ENCODE results near the gene MZB1. TPM values are rescaled to one million over a fixed set of nuclear protein-coding genes. Genes with fewer than 3 reads are reported as not detected.
"Not testable (repeated sequence)": the region's sequence is repeated elsewhere in the genome, so short reads cannot be mapped to it uniquely, and the experiment has no call there.

The MZB1 gene
- total and polyA plus RNA-seq, 2 experiments from 2014 or later = 0.30 TPM; not detected in 1

DNA sequence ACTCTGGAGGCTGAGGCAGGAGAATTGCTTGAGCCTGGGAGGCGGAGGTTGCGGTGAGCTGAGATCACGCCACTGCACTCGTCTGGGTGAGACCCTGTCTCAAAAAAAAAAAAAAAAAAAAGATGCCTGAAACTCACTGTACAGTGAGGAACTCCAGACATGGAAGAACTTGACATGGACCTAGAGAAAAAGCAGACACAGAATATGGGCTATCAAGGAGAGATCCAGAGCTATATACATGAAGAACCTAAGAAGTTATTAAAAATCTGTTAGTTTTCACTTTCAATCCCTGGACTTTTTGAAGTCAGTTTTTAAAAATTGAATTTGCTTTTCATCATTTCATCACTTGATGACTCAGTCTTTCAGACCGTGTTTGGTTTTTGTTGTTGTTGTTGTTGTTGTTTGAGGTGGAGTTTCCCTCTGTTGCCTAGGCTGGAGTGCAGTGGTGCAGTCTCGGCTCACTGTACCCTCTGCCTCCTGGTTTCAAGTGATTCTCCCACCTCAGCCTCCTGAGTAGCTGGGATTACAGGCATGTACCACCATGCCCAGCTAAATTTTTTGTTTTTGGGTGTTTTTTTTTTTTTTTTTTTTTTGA lies 27.8 kb downstream of the MZB1 start:
- Histone ChIP-seq H3K27me3 (no peaks in the 10 kb centered on the region), H2AFZ (no peak overlapping the region), H3K4me1 (ENCODE audit: insufficient read depth) (no peaks in the 10 kb centered on the region), H3K9me2 (replicated peaks; ENCODE audit: insufficient read depth) (no peaks in the 10 kb centered on the region), H3K79me2 (peaks cover 73% of the 10 kb centered on the region), H4K20me1 (ENCODE audit: insufficient read depth, poor library complexity, severe bottlenecking) (peaks cover 71% of the 10 kb centered on the region), H3K9me3 (ENCODE audit: low read depth) (no peaks in the 10 kb centered on the region), H3K4me3 (no peak overlapping the region), H3K36me3 (replicated peaks; ENCODE audit: insufficient read depth, low read depth) (no peaks in the 10 kb centered on the region), H3K4me2 (no peak overlapping the region), H3K27ac (no peak overlapping the region)
- DNase-seq (ENCODE audit: low spot score) = no peak
- 80% methylated on average over 6 of the region's 6 CpGs for WGBS (ENCODE audit: low lambda C conversion rate, missing lambda C conversion rate)
- no peak for TF ChIP-seq EZH2 (IDR thresholded peaks at IDR 0.05; ENCODE audit: borderline replicate concordance)
- TF ChIP-seq EZH2phosphoT487 (IDR thresholded peaks at IDR 0.05; ENCODE audit: low read depth, severe bottlenecking, unreplicated experiment) = no peak
- TF ChIP-seq, protein P1, sequence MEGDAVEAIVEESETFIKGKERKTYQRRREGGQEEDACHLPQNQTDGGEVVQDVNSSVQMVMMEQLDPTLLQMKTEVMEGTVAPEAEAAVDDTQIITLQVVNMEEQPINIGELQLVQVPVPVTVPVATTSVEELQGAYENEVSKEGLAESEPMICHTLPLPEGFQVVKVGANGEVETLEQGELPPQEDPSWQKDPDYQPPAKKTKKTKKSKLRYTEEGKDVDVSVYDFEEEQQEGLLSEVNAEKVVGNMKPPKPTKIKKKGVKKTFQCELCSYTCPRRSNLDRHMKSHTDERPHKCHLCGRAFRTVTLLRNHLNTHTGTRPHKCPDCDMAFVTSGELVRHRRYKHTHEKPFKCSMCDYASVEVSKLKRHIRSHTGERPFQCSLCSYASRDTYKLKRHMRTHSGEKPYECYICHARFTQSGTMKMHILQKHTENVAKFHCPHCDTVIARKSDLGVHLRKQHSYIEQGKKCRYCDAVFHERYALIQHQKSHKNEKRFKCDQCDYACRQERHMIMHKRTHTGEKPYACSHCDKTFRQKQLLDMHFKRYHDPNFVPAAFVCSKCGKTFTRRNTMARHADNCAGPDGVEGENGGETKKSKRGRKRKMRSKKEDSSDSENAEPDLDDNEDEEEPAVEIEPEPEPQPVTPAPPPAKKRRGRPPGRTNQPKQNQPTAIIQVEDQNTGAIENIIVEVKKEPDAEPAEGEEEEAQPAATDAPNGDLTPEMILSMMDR (IDR thresholded peaks at IDR 0.05; ENCODE audit: poor library complexity) = no peak

DNA sequence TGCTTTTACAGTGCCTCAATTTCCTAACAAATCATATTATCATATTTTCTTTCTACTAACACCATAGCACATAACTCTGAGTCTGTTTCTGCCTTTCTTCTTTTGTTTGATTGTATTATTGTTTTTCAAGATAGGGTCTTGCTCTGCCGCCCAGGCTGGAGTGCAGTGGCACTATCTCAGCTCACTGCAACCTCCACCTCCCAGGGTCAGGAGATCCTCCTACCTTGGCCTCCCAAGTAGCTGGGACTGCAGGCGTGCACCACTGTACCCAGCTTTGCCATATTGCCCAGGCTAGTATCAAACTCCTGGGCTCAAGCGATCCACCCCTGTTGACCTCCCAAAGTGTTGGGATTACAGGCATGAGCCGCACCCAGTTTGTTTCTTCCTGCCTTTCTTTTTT lies 29.3 kb downstream of the MZB1 start:
- peaks cover 83% of the 10 kb centered on the region for H3K79me2 ChIP-seq
- H2AFZ ChIP-seq = no peak overlapping the region
- no peak for DNase-seq (ENCODE audit: low spot score)
- H3K27ac ChIP-seq = no peak overlapping the region
- H3K27me3 ChIP-seq = no peaks in the 10 kb centered on the region
- H3K36me3 ChIP-seq (replicated peaks; ENCODE audit: insufficient read depth, low read depth) = no peaks in the 10 kb centered on the region
- H3K9me3 ChIP-seq (ENCODE audit: low read depth) = no peaks in the 10 kb centered on the region
- no peak overlapping the region for H3K4me2 ChIP-seq
- no peaks in the 10 kb centered on the region for H3K4me1 ChIP-seq (ENCODE audit: insufficient read depth)
- no peak overlapping the region for H3K4me3 ChIP-seq
- H4K20me1 ChIP-seq (ENCODE audit: insufficient read depth, poor library complexity, severe bottlenecking) = peaks cover 83% of the 10 kb centered on the region
- TF ChIP-seq EZH2phosphoT487 (IDR thresholded peaks at IDR 0.05; ENCODE audit: low read depth, severe bottlenecking, unreplicated experiment) (no peak), EZH2 (IDR thresholded peaks at IDR 0.05; ENCODE audit: borderline replicate concordance) (no peak)
- TF ChIP-seq, protein P1 (IDR thresholded peaks at IDR 0.05; ENCODE audit: poor library complexity) = no peak
- no peaks in the 10 kb centered on the region for H3K9me2 ChIP-seq (replicated peaks; ENCODE audit: insufficient read depth)
- 95% methylated on average over 4 of the region's 4 CpGs for WGBS (ENCODE audit: low lambda C conversion rate, missing lambda C conversion rate)

DNA sequence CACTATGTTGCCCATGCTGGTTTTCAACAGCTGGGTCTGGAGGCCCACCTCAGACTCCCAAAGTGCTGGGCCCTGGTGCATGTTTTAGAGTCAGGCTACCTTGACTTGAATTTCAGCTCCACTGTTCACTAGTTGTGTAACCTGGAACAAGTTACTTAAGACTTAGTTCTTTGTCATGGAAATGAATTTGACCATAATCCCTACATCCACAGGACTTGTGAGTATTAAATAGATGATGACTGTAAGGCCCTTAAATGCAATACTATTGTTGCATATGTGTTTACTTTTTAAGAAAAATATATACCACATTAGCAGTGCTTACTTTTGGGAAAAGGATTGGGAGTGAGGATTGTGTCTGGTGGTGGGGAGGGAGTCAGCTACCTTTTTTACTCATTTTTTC lies 31.6 kb downstream of the MZB1 start:
- no peak overlapping the region for H3K4me2 ChIP-seq
- TF ChIP-seq, protein P1 (IDR thresholded peaks at IDR 0.05; ENCODE audit: poor library complexity) = no peak
- TF ChIP-seq EZH2phosphoT487 (IDR thresholded peaks at IDR 0.05; ENCODE audit: low read depth, severe bottlenecking, unreplicated experiment) (no peak), EZH2 (IDR thresholded peaks at IDR 0.05; ENCODE audit: borderline replicate concordance) (no peak)
- H3K79me2 ChIP-seq = peaks cover 99% of the 10 kb centered on the region
- H3K36me3 ChIP-seq (replicated peaks; ENCODE audit: insufficient read depth, low read depth) = no peaks in the 10 kb centered on the region
- H3K9me3 ChIP-seq (ENCODE audit: low read depth) = peaks cover 4% of the 10 kb centered on the region
- H3K4me3 ChIP-seq = no peak overlapping the region
- H2AFZ ChIP-seq = no peak overlapping the region
- H3K4me1 ChIP-seq (ENCODE audit: insufficient read depth) = no peaks in the 10 kb centered on the region
- peaks cover 99% of the 10 kb centered on the region for H4K20me1 ChIP-seq (ENCODE audit: insufficient read depth, poor library complexity, severe bottlenecking)
- no peak for DNase-seq (ENCODE audit: low spot score)
- no peaks in the 10 kb centered on the region for H3K9me2 ChIP-seq (replicated peaks; ENCODE audit: insufficient read depth)
- H3K27ac ChIP-seq = no peak overlapping the region
- H3K27me3 ChIP-seq = no peaks in the 10 kb centered on the region

DNA sequence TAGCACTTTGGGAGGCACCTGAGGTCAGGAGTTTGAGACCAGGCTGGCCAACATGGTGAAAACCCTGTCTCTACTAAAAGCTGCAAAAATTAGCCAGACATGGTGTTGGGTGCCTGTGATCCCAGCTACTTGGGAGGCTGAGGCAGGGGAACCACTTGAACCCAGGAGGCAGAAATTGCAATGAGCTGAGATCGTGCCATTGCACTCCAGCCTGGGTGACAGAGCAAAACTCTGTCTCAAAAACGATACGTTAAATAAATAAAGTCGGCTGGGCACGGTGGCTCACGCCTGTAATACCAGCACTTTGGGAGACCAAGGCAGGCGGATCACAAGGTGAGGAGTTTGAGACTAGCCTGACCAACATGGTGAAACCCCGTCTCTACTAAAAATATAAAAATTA lies 33.8 kb downstream of the MZB1 start:
- WGBS (ENCODE audit: low lambda C conversion rate, missing lambda C conversion rate) = 93% methylated on average over 8 of the region's 8 CpGs

More for the DNA sequence above, 33.8 kb downstream of the MZB1 start:
- H2AFZ ChIP-seq; DNase-seq (ENCODE audit: low spot score); H3K9me3 ChIP-seq (ENCODE audit: low read depth); H3K27me3 ChIP-seq; H3K9me2 ChIP-seq (replicated peaks; ENCODE audit: insufficient read depth); H3K4me1 ChIP-seq (ENCODE audit: insufficient read depth); H3K36me3 ChIP-seq (replicated peaks; ENCODE audit: insufficient read depth, low read depth); H3K4me3 ChIP-seq; H3K4me2 ChIP-seq; H3K27ac ChIP-seq: not testable (repeated sequence)
- Histone ChIP-seq H4K20me1 (ENCODE audit: insufficient read depth, poor library complexity, severe bottlenecking) (peaks cover 99% of the 10 kb centered on the region), H3K79me2 (peaks cover 100% of the 10 kb centered on the region)
